GM18873 (cell line): ENCODE data around the gene MAP6.
"Not testable (repeated sequence)": the region's sequence is repeated elsewhere in the genome, so short reads cannot be mapped to it uniquely, and the experiment has no call there.

Source experiments
- ATAC-seq: cut with Tn5 transposase; IDR thresholded peaks from one replicate; pipeline ENCODE4 v1.9.1; 2021; ENCODE audit warnings: mild to moderate bottlenecking, moderate library complexity, moderate number of reproducible peaks; ENCODE audit not compliant: unreplicated experiment, low FRiP score

Gene MAP6

GRCh38 chr11:75668451-75669297 lies at the start of gene MAP6:
MAP6 (minus strand) TSS chr11:75669038; CDS start chr11:75668369, 669 bp downstream.
- no peak for ATAC-seq

GRCh38 chr11:75717608-75718418 lies 49.0 kb upstream of the MAP6 start, which contains the start of gene MOGAT2:
MOGAT2 (plus strand) TSS chr11:75717838; CDS start chr11:75717889, 51 bp downstream.
- ATAC-seq = no peak

GRCh38 chr11:75716659-75717058 lies 47.8 kb upstream of the MAP6 start:
- ATAC-seq = no peak

DNA sequence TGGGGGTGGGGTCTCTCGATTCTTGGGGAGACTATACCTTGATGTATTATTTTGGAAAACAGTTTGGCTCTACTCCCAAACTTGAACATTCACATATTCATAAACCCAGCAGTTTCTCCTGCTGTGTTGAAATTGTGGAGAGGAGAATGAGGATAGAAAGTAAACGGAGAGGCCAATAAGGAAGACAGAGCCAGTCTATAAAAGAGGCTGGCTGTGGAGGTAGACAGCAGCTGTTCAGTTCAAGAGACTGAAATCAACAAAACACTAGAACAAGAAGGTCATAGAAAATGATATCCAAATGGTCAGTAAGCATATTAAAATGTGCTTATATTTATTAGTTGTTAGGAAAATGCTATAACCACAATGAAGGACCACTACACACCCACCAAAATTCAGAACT lies 46.9 kb upstream of the MAP6 start:
- ATAC-seq = no peak

DNA sequence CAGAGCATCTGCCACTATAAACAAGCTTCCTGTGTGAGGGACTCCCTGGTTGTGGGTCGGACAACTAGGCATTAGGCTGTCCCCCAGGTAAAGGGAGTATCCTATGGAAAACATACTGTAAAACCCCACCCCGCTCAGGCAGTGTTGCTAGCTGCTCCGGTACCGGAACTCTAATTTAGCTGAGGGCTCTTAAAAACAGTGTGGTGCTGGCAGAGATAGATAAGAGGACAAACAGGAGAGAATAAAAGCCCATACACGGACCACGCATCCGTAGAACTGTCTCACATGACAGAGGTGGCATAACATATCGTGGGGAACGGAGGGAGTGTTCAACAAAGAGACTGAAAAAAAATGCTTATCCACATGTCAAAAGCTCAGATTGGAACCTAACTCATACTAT lies 45.4 kb upstream of the MAP6 start:
- ATAC-seq = no peak

GRCh38 chr11:75706260-75706729 lies 37.5 kb upstream of the MAP6 start:
- ATAC-seq = no peak

GRCh38 chr11:75705541-75705940 lies 36.7 kb upstream of the MAP6 start:
- ATAC-seq = no peak

DNA sequence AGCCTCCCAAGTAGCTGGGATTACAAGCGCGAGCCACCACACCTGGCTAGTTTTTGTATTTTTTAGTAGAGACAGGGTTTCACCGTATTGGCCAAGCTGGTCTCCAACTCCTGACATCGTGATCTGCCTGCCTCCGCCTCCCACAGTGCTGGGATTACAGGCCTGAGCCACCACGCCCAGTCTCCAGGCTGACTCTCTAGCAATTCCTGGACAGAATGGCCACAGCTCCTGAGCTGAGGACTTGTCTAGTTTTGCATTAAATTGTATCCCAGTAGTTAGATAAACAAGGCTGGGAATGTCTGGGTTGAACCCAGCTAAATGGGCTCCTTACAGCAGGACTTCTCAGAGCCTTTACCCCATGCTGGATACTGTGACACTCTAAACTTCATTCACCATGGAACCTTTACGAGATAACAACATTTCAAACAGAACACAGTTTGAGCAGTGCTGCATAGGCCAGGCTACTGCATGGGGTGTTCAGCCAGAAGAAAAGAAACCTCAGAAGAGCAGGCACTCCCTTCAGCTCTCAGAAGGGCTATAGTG lies 34.9 kb upstream of the MAP6 start:
- no peak for ATAC-seq

GRCh38 chr11:75700940-75701339 lies 32.1 kb upstream of the MAP6 start:
- ATAC-seq = no peak

GRCh38 chr11:75697906-75698581 lies 29.2 kb upstream of the MAP6 start:
- ATAC-seq = no peak

GRCh38 chr11:75691804-75692203 lies 23.0 kb upstream of the MAP6 start:
- ATAC-seq = no peak

DNA sequence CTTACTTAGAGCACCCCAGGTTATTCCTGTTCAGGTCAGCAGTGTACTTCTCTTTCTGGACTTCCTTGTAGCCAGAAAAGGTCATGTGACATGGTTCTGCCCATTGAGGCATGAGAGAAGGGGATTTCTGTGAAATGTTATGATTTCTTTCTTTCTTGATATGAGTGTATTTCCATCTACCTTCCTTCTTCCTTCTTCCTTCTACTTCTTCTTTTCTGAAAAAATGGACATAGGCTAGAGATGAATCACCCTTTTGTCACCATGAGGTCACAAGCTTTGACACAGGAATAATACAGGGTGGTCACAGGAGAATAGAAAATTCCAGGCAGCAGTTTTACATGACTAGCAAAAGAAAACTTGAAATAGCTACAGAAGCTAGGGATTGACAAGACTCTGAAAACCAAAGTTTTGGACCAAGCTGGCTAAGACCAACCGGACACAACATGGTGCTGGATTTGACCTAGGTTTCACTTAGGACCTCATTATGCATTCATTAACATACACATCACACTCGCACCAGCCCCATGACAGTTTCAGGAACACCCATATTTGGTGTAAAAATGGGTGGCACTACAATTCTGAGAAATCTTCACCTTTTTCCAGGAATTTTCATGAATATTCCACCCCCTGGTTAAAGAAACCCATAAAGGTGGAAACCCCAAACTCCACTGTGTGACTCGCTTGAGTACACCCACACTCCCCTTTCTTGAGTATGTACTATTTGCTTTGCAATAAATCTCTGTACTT lies 21.2 kb upstream of the MAP6 start:
- no peak for ATAC-seq

- ATAC-seq = not testable (repeated sequence)
Measured at GRCh38 chr11:75683856-75684255, 15.0 kb upstream of the MAP6 start.

DNA sequence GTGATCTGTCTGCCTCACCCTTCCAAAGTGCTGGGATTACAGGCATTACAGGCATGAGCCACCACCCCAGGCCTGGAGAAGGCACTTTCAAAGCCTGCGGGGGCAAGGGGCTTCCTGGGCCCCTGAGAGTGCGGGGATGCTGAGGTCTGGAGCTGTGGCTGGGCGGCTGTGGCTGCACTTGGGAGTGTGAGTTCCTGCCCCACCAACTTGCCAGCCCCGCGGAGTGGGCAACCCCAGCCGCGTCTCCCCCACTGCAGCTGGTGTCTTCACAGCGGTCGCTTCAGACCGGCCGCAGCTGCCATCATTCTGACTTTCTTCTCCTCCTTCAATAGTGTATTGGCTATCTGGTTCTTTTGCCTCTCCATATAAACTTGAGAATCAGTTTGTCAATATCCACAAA lies 10.7 kb upstream of the MAP6 start:
- no peak for ATAC-seq

- ATAC-seq = no peak
Measured at GRCh38 chr11:75678620-75679259, 9.9 kb upstream of the MAP6 start.

DNA sequence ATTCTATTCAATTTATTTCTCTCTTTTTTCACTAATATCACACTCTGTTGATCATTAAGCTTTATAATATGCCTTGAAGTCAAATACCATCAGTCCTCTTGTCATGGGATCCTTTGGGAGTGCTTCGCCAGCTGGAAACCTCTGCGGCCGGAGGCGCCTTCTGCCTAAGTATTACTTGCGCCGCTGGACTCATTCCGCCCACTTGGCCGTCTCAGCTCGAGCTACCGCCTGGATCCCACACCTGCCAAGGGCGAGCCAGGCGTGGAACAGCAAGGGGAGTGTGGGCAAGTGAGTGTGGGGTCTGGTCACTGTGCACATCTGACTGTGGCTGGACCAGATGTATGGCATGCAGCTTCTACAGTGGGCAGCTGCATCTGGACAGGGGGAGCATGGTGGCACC lies 9.1 kb upstream of the MAP6 start:
- ATAC-seq = no peak

- no peak for ATAC-seq
Measured at GRCh38 chr11:75677275-75677674, 8.4 kb upstream of the MAP6 start.

DNA sequence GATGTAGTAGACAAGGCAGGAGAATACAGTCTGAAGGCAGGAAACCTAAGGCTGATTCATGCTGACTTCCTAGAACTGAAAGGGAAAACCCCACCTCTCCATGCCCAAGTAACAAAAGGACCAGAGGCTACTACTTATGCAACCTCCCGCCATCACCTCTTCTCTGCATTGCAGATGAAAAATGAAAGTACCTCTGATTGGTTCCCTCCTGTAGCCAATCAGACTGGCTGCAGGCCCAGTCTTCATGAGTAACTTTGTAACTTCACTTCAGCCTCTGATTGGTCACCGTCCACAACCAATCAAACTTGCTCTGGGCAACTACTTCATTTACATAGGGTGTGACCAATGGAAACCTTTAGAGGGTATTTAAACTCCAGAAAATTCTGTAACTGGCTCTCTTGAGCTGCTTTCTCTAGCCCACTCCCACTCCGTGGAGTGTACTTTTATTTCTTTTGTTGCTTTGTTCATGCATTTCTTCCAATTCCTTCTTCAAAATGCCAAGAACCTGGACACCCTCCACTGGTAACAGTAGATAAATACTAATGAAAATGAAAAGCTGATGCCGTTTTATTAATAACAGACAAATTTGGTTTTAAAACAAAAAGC lies 5.2 kb upstream of the MAP6 start:
- no peak for ATAC-seq
